Type B pancreatic cell (in vitro differentiated cells): Measurements from ENCODE around the gene EPOP. TPM values are rescaled to one million over a fixed set of nuclear protein-coding genes. Genes with fewer than 3 reads are reported as not detected.

Experiments used
- DNase-seq: peaks from one replicate; pipeline ENCODE4 v3.0.0; 2021; ENCODE audit warnings: mixed read lengths; ENCODE audit not compliant: unreplicated experiment; ENCODE audit errors: extremely low spot score
- H3K27ac Mint-ChIP-seq: 2 replicates; pipeline ENCODE4 v1.8.0; 2021; ENCODE audit warnings: mild to moderate bottlenecking, mixed read lengths
- H3K27me3 Mint-ChIP-seq: 2 replicates; pipeline ENCODE4 v1.8.0; 2021; ENCODE audit warnings: mixed read lengths
- H3K36me3 Mint-ChIP-seq: 2 replicates; pipeline ENCODE4 v1.8.0; 2021; ENCODE audit warnings: mixed read lengths
- H3K4me1 Mint-ChIP-seq: one replicate; pipeline ENCODE4 v1.8.0; 2021; ENCODE audit warnings: mixed read lengths; ENCODE audit not compliant: unreplicated experiment
- H3K4me3 Mint-ChIP-seq: 2 replicates; pipeline ENCODE4 v1.8.0; 2021; ENCODE audit warnings: mild to moderate bottlenecking, mixed read lengths
- H3K9me3 Mint-ChIP-seq: 2 replicates; pipeline ENCODE4 v1.8.0; 2021; ENCODE audit warnings: mixed read lengths
- CTCF ChIP-seq: fragments of 200-600 bp; sonication (generic); conservative IDR thresholded peaks from 2 replicates; pipeline ENCODE4 v1.5.0; 2021; ENCODE audit warnings: antibody characterized with exemption, mild to moderate bottlenecking
- total RNA-seq: library from RNA; stranded (reverse); gene quantifications from 2 replicates; pipeline ENCODE4 v1.2.1, GENCODE V29; 2021; ENCODE audit warnings: low replicate concordance

The EPOP gene
- total RNA-seq, 1 donor from 2014 or later: 6.2 TPM

- H3K4me3 Mint-ChIP-seq: peak overlapping the region; percentile 5
- H3K27ac Mint-ChIP-seq: peak overlapping the region; percentile 7
- peak; percentile 99 for TF ChIP-seq CTCF
- peaks cover 17% of the 10 kb centered on the region for H3K4me1 Mint-ChIP-seq
- no peak for DNase-seq
- H3K36me3 Mint-ChIP-seq: no peaks in the 10 kb centered on the region
- H3K27me3 Mint-ChIP-seq: peaks cover 51% of the 10 kb centered on the region
- no peaks in the 10 kb centered on the region for H3K9me3 Mint-ChIP-seq
Measured at GRCh38 chr17:38667099-38667786, 7.5 kb downstream of the EPOP start.

- H3K36me3 Mint-ChIP-seq: no peaks in the 10 kb centered on the region
- peaks cover 6% of the 10 kb centered on the region for H3K4me1 Mint-ChIP-seq
- no peak for TF ChIP-seq CTCF
- peaks cover 28% of the 10 kb centered on the region for H3K27me3 Mint-ChIP-seq
- H3K9me3 Mint-ChIP-seq: no peaks in the 10 kb centered on the region
- no peak overlapping the region for H3K27ac Mint-ChIP-seq
- DNase-seq: no peak
- H3K4me3 Mint-ChIP-seq: no peak overlapping the region
Measured at GRCh38 chr17:38663964-38664644, 10.7 kb downstream of the EPOP start.

- no peaks in the 10 kb centered on the region for H3K36me3 Mint-ChIP-seq
- H3K27ac Mint-ChIP-seq: no peak overlapping the region
- DNase-seq: peak; percentile 80
- H3K4me1 Mint-ChIP-seq: peaks cover 6% of the 10 kb centered on the region
- H3K9me3 Mint-ChIP-seq: no peaks in the 10 kb centered on the region
- peak; percentile 89 for TF ChIP-seq CTCF
- H3K27me3 Mint-ChIP-seq: peaks cover 22% of the 10 kb centered on the region
- H3K4me3 Mint-ChIP-seq: no peak overlapping the region
Measured at GRCh38 chr17:38663125-38663751, 11.5 kb downstream of the EPOP start.

- Mint-ChIP-seq H3K27me3 (peaks cover 18% of the 10 kb centered on the region), H3K36me3 (no peaks in the 10 kb centered on the region), H3K9me3 (no peaks in the 10 kb centered on the region), H3K4me3 (no peak overlapping the region), H3K4me1 (peaks cover 11% of the 10 kb centered on the region), H3K27ac (no peak overlapping the region)
- no peak for TF ChIP-seq CTCF
- DNase-seq: no peak
Measured at GRCh38 chr17:38660097-38661025, 14.4 kb downstream of the EPOP start.

- Mint-ChIP-seq H3K9me3 (no peaks in the 10 kb centered on the region), H3K4me1 (peaks cover 15% of the 10 kb centered on the region), H3K27me3 (peaks cover 19% of the 10 kb centered on the region), H3K27ac (no peak overlapping the region), H3K36me3 (no peaks in the 10 kb centered on the region), H3K4me3 (no peak overlapping the region)
- DNase-seq: no peak
- no peak for TF ChIP-seq CTCF
Measured at GRCh38 chr17:38659415-38659814, 15.3 kb downstream of the EPOP start.
